GM21390 (cell line): ENCODE measurements around the gene HARBI1.
"Not testable (repeated sequence)": the region's sequence is repeated elsewhere in the genome, so short reads cannot be mapped to it uniquely, and the experiment has no call there.

Experiments used
- ATAC-seq: cut with Tn5 transposase; IDR thresholded peaks from one replicate; pipeline ENCODE4 v1.9.1; 2021; ENCODE audit not compliant: unreplicated experiment

Gene HARBI1

DNA sequence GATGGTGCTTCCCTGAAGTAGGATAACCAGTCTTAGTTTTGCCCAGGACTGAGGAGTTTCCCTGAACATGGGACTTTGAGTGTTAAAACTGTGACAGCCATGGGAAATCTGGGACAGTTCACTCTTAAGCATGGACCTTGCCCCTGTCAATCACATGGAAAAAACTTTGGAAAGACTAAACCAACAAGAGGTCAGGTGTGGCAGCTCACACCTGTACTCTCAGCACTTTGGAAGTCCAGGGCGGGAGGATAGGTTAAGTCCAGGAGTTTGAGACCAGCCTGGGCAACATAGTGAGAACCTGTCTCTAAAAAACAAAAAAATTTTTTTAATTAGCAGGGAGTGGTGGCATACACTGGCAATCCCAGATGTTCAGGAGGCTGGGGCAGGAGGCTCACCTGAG is 19.9 kb downstream of the HARBI1 start:
- ATAC-seq, result no peak

DNA sequence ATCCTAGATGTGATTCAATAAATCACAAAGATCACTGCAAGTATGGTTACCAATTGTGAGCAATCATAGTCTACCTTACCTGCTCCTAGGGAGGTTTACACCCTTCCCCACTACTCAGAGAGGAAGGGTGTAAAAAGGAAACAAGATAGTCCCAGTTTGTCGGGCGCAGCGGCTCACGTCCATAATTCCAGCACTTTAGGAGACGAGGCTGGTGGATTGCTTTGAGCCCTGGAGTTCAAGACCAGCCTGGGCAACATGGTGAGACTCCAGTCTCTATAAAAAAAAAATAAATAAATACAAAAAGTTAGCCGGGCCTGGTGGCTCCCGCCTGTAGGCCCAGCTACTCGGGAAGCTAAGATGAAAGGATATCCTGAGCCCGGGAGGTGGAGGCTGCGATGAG is 22.2 kb downstream of the HARBI1 start:
- no peak for ATAC-seq

DNA sequence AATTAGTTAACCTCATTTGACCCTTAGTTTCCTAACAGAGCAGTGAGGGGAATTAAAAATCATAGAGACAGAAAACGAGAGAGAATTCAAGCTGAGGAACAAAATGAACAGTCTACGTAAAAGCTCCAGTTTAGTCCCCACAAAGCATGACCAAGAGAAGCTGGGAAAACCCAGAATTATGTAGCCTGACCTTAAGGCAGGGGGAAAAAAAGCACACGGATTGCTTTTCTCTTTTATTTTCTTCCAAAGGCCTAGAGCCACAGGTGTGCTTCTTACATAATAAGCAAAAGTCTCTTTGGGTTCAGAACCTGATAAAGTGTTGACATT is 22.7 kb downstream of the HARBI1 start:
- ATAC-seq, result no peak

DNA sequence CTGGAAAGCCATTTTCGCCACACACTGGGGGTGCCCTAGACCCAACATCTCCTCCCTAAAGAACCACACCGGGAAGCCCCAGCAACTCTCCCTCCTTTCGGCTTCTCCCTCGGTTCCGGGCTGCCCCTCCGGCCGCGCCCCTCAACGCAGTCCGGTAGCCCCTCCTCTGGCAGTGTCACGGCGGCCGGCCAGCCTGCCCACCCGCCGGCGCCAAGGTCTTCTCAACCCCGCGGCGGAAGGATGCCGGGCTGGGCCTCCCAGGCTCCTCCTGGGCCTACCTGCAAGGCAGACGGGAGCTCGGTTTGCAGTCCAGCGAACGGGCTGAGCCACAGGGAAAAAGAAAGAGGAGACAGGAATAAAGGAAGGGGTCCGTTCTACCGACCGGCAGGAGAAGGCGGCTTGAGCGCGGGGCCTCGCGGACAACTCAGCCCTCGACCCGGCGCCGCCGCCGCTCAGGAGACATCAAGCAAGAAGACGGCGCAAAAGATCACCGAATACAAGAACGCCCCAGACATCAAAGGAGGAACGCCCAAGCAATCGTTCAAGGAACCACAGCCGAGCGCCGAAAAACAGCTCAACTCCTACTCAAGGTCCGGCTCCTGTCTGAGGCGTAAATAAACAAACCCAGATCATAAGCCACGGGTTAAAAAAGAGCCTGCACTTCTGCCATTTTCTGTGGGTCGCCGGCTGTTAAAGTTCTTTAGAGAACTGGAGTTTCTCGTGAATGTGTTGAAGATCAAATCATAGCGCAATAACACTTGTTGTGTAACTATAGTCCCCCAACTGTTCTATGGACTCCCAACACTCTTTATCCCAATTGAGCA is 23.3 kb downstream of the HARBI1 start, which contains the start of gene AMBRA1:
TSS of gene AMBRA1 (minus strand) at position 474 of the 824 bp plus-strand sequence. CDS start 45,643 bp downstream, outside the sequence.
- peak; percentile 73 for ATAC-seq

DNA sequence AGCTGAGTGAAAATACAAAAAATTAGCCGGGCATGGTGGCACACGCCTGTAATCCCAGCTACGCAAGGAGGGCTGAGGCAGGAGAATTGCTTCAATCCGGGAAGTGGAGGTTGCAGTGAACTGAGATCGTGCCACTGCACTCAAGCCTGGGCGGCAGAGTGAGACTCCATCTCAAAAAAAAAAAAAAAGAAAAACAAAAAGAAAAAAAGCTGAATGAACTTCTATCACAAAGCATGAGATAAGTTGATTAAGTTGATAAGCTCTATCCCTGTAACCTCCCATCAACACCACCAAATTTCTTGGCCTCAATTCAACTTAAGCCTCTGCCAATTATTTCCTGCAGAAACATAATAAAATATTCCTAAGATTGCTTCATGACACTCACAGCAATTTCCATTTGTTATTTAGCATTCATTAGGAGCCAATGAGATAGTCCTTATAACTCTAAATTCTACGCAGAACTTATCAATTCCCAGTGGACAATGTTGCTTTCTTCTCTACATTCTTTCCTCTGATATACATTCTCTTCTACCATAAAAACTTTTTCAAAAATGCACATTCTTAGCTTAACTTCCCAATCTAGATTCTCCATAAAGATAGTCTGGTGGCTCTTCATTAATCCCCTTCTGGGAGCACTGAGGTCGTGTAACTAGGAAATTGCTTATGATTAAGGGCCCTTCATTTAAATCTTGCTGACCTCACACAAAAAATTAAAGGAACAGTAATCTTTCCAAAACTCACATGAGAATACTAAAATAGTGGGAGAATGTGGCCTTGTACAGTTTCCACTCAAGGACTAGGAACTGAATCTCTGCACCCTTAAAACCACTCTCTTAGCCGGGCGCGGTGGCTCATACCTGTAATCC is 26.1 kb downstream of the HARBI1 start:
- no peak for ATAC-seq

DNA sequence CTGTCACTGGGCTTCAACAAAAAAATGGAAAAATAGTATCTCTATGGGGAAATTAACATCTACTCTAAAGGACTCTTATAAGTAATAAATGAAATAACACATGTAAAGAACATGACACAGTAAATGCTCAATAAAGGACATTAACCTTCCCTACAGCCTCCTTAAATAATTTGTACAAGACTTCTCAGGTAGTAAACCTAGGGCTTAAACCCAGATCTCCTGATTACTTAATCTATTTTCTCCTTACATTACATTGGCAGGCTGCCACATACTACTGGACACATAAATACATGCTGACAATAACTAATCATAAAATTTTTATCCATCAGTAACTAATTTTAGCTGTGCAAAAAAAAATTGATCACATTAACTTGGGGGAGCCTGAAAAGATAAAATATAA is 28.1 kb downstream of the HARBI1 start:
- no peak for ATAC-seq

DNA sequence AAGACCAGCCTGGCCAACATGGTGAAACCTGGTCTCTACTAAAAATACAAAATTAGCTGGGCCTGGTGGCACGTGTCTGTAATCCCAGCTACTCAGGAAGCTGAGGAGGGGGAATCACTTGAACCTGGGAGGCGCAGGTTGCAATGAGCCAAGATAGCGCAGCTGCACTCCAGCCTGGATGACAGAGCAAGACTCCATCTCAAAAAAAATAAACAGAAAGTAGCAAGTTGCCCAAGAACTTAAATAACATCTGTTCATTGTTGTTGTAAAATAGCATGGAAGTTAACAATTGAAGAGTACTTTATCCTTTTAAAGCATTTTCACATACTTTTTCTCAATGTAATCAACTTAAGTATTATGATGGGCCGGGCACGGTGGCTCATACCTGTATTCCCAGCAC is 28.9 kb downstream of the HARBI1 start:
- ATAC-seq, result no peak

DNA sequence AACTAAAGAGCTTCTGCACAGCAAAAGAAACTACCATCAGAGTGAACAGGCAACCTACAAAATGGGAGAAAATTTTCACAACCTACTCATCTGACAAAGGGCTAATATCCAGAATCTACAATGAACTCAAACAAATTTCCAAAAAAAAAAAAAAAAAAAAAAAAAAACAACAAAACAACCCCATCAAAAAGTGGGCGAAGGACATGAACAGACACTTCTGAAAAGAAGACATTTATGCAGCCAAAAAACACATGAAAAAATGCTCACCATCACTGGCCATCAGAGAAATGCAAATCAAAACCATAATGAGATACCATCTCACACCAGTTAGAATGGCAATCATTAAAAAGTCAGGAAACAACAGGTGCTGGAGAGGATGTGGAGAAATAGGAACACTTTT is 33.5 kb downstream of the HARBI1 start:
- not testable (repeated sequence) for ATAC-seq

DNA sequence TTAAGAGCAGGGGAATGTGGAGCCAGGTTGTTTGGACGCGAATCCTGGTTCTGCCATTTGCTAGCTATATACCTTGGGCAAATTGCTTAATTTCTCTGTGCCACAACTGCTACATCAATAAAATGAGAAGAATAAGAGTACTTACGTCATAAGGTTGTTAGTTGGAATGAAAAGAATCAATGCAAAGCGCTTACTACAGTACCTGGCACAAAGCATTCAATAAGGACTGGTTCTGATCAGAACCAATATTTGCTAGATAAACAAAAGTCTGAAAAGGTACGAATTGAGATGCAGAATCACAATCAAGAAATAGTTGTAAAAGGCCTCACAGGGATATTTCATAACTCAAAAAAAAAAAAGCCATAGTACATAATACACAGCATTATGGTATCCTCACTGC is 34.4 kb downstream of the HARBI1 start:
- ATAC-seq, result no peak

DNA sequence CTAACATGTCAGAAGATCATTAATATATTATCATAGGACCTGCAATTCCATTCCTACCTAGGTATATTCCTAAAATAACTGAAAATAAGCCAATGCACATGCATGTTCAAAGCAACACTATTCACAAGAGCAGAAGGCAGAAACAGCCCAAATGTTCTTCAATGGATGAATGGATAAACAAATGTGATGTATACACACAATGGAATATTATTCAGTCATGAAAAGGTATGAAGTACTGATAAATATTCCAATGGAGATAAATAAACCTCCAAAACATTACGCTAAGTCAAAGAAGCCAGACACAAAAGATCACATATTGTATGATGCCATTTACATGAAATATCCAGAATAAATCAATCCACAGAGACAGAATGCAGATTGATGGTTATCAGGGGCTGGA is 40.0 kb downstream of the HARBI1 start:
- no peak for ATAC-seq

DNA sequence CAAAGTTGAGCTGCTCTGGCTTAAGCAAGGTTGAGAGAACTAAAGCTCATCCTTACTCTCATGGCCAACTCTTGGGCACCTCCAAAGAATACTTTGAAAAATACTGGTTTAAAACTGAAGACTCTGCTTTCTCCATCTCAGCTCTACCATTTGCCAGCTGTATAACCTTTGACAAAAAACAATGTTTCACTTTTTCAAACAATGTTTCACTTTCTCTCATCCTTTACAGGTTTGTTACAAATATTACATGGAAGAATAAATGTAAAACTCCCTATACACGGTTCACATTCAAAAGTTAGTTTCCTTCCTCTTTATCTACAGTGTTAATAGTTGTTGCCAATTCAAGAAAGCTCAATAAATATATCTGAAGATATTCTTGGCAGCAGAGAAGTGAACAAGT is 42.4 kb downstream of the HARBI1 start:
- ATAC-seq, result no peak

DNA sequence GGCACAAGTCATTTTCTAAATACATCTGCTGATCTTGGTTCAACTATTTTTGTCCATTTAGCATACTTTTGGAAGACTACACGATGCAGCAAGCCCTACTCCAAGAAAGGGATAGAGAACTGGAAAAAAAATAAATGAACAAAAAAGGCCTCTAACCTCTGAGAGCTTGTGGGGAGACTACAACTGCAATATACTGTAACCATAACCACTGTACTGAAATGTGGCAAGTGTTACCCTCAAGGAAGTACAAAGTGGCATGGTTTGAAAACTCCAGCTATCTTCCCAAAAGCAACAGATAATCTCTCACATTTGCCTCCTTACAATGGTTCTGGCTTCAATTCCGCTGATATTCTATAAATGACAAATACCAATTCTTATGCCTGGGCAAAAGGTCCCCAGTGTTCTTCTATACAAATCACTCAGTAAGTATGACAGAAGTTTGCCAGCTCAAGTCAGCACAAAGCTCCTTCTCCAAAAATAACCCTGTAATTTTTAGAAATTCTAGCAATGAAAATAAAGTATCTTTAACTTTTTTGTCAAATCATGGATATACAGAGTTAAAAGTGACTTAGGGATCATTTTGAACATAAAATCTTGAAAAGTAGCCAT is 46.1 kb downstream of the HARBI1 start:
- no peak for ATAC-seq

DNA sequence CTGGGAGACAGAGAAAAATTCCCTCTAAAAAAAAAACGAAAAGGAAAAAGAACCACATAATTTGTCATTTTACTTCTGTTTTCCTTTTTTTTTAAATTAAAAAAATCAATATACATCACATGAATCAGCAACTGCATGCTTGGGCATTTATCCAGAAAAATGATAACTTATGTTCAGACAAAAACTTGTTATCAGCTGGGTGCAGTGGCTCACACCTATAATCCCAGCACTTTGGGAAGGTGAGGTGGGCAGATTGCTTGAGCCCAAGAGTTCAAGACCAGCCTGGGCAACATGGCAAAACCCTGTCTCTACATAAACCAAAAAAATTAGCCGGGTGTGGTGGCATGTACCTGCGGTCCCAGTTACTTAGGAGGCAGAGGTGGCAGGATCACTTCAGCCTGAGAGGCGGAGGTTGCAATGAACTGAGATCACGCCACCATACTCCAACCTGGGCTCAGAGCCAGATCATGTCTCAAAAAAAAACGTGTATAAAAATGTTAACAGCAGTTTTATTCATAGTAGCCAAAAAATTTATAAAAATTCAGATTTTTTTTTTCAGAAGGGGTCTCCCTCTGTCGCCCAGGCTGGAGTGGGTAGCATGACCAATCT is 51.7 kb downstream of the HARBI1 start:
- ATAC-seq, result no peak

DNA sequence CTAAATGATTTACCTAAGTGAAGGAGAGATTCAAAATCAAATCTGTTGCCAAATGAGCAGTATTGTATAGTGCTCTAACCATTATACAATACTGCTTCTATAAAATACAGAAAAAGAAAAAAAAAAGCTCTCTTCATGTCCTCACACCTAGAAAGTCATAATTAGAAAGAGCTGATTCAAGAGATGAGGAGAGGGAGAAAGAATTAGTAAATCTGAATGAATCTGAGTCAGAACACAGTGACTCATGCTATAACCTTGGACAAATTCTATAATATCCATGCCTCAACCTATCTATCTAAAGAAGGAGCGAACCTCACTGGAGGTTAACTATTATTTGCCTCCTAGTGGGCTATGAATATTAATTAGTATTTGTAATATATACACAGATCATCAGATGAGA is 52.6 kb downstream of the HARBI1 start:
- no peak for ATAC-seq

DNA sequence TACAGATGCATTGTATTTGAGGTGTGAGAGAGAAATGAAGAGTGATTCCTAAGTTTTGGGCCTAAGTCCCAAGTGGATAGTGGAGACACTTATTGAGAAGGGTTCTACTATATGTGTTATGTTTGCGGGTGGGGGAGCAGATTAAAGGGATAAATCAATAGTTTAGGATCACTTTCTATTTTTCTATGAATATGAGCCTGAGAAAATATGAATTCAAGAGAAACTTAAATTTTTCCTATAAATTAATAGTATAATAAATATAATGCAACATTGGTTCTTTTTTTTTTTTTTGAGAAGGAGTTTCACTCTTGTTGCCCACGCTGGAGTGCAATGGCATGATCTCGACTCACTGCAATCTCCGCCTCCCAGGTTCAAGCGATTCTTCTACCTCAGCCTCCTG is 54.5 kb downstream of the HARBI1 start:
- no peak for ATAC-seq

DNA sequence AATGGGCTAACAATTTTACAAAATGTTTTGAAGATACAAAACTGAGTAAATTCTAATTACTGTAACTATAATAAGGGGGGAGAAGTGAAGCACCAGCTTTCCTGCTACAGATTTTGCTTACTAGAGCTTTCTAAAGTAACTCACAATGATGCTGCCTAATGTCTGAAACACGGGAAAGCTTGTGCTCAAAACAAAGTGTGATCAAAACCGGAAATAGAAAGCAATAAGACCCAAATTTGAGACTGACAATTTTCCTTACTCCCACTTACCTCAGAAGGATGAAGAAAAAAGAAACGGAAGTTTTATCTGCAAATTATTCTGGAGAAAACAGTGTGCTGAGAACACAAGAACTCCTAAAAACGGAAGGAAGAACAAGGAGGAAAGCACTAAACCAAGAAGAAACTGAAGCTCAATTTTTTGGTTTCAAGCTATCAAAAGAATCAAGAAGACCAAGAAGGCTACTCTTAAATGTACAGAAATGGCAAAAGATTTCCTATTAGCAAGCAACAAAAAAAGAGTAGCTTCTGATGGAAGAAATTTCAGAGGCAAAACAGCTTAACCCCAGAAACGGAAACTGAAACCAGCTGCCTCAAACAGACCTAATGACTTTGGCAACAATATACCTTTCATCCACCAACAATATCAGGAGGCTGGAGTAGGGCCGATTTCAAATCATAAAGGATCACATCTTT is 56.6 kb downstream of the HARBI1 start:
- peak; percentile 68 for ATAC-seq

DNA sequence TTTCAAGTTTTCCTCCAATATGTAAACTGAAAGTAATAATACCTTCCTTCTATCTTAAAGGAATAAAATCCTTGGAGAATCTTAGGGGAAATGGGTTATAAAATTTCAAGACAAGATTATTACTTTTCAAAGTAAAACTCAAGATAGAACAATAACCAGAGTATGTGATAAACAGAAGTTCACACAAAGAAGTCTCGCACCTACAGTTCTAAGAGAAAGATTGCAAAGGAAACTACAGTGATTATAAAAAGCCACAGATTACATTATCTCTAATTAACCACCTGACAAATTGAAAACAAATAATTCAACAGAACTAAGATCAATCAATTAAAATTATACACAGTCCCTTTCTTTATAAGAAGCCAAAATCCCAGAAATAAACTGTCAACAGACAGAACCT is 57.2 kb downstream of the HARBI1 start:
- no peak for ATAC-seq

DNA sequence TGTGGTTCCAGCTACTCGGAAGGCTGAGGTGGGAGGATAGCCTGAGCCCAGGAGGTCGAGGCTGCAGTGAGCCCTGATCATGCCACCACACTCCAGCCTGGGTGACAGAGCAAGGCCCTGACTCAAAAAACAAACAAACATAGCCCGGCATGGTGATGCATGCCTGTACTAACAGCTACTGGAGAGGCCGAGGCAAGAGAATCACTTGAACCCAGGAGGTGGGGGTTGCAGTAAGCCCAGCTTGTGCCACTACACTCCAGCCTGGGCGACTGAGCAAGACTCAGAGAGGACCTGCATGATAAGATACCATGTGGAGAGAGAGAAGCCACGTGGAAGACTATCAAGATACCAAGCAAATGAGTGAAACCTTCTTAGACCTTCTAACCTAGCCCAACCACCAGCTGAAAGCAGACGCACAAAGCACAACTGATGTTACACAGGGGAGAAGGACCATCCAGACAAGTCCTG is 59.3 kb downstream of the HARBI1 start:
- no peak for ATAC-seq

DNA sequence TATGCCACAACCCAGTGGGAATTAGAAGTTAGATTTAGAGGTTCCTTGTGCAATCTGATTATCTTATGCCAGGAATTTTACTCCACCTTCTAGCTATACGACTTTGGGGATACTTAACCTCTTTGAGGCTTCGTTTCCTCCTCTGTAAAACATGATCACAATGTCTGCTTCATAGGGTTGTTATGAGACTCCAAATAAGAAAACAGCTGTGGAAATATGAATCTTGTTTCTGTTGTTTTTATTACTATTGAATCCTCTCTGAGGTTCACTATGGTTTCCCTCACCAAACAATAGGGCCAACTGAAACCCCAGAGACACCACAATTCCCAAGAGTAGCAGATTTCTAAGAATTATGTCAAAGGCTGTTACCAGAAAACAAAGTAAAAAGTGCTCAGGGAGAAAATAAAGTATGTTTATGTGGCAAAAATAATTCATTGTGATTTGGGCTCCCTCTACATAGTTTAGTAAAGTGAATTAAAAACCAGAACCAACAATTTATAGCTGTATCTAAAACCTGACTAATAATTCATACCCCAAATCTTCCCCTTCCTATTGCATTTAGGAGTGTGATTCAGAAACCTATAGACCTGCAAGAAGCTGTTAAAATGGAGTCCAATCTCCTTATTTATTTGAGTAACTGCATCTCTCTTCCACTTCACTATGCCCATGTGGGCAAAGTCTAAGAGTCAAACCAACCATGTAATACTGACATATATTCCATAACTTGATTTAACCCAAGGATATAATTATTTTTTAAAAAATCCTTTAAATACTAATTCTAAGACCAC is 61.6 kb downstream of the HARBI1 start:
- ATAC-seq, result peak; percentile 60
